Measurements from ENCODE around the gene CDKL2.

Gene CDKL2

DNA sequence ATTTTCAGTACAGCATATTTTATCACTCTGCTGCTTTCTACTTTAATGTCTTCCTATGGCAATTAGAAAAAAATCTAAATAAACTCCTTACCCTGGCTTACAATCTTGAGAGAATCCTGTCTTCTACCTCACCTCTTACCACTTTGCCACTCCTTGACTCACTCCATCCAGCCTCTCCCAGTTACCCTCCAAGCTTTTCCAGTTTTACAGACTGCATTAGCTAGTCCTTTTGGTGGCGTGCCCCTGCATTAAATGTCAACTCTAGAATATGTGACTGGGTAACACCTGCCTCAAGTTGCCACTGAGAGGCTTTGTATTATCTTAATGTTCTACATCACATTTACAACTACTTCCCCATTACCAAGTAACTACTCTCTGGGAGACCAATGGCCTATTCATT lies 7.5 kb upstream of the CDKL2 start:
- DNase-seq: no peak

GRCh38 chr4:75637176-75637575 lies 6.8 kb upstream of the CDKL2 start:
- peak in 1 of 3 experiments; percentile 7 for DNase-seq

- no peak for DNase-seq
Measured at GRCh38 chr4:75634951-75635350, 4.6 kb upstream of the CDKL2 start.

- DNase-seq: no peak
Measured at GRCh38 chr4:75634281-75634680, 4.0 kb upstream of the CDKL2 start.

DNA sequence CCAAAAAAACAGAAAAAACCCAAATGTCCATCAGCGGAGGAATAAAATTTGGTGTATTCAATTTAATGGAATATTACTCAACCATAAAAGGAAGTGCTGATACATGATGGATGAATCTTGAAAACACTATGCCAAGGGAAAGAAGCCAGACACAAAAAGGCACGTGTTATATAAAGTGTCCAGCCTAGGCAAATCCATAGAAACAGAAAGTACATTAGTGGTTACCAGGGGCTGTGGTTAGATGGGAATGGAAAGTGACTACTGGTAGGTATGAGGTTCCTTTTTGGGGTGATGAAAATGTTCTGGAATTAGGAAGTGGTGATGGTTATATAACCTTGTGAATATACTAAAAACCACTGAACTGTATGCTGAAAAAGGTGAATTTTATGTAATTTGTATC lies 3.5 kb upstream of the CDKL2 start:
- no peak for DNase-seq

DNA sequence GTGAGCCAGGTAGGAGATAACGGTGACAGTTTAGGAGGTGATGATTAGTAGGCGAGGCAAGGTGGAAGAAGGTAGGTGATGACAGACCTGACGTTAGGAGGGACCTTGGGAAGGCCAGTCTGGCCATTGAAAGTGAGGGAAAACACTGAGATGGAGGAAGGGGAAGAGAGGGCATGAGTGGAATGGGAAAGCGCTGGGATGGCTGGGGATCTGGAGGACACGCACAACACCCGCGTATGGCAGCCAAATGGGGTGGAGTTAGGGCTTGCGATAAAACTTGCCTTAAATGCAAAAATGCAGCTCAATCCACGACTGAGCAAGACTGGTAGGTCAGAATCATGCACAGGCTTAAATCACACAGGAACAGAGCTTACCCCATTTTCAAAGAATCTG lies 605 bp upstream of the CDKL2 start:
- no peak for DNase-seq

DNA sequence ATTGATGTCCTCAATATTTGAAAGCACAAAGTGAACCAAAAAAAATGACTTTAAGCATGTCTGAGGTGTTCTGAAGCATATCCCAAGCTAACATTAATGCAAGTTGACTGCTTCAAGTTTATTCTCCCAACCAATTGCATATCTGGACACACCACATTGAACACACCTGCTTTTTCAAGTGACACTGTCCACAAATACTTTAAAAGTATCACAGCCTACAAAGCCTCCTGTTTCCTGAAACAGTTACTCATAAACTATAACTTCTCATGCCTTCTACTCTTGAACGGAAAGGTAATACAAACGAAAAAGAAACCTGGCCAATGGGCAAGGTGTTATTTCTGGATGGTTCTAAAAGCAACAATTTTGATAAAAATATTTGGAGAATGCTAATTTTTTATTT lies 1.1 kb downstream of the CDKL2 start:
- peak in 2 of 3 experiments; percentile 22 to 23 for DNase-seq

DNA sequence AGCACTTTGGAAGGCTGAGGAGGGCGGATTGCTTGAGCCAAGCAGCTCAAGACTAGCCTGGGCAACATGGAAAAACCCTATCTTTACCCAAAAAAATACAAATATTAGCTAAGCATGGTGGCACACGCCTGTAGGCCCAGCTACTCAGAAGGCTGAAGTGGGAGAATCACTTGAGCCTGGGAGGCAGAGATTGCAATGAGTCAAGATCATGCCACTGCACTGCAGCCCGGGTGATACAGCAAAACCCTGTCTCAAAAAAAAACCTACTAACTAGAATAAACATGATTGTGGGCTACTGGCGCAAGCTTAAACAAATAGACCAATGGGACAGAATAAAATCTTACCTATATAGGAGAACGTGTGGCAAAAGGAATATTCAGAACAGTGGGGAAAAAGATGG lies 7.3 kb downstream of the CDKL2 start:
- DNase-seq: no peak

- DNase-seq: no peak
Measured at GRCh38 chr4:75621715-75622114, 8.6 kb downstream of the CDKL2 start.

- DNase-seq: no peak
Measured at GRCh38 chr4:75612306-75612705, 18.0 kb downstream of the CDKL2 start.

GRCh38 chr4:75605928-75606327 lies 24.4 kb downstream of the CDKL2 start:
- DNase-seq: no peak

- no peak for DNase-seq
Measured at GRCh38 chr4:75599647-75600046, 30.7 kb downstream of the CDKL2 start.

DNA sequence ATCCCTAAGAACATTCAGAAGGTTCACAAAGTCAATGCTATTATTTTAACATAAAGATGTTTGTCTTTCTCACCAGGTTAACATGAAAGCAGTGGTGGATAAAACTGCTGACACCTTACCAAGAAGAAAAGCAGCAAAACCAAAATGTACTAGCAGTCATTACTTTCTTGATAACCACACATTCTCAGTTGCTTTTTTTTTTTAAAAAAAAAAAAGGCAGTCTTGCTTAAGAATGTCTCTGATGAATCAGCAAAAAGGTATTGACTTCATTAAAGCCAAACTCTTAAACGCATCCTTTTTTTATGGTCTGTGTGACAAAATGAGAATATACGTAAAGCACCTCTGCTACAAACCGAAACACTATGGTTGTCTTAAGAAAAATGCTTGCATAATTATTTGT lies 31.9 kb downstream of the CDKL2 start:
- no peak for DNase-seq

DNA sequence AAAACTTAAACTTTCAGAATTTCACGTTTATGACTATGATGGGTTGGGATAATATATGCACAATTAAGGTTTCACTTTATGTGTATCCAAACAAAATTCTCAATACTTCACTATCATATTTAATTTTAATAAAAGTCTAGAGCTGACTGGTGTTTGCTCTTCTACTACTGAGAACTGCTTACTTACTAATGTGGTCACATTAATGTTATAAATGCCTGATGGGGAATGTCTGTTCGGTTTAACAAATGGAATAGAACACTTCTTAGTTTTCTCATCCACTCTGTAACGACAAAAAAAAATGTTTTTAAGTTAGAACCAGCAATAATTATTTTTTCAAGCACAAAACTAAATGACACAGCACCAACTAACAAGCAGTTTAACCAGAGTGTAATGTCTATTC lies 34.3 kb downstream of the CDKL2 start:
- no peak for DNase-seq

DNA sequence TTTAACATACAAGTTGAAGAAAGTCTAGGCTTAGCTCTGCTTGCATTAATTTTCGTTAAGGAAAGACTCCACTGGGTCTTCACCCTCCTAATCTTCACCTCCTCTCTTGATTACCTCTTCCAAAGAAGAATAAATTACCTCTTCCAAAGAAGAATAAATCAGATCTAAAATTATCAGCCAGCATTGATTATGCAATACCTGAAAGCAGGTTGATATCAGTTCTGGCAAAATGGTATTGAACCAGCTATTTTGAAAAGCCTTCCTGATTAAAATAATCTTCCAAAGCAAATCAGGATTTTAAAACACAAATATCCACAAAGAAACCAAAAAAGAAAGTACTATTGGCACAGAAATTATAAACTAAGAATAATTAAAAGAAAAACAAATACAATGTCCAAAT lies 36.9 kb downstream of the CDKL2 start:
- DNase-seq: no peak

DNA sequence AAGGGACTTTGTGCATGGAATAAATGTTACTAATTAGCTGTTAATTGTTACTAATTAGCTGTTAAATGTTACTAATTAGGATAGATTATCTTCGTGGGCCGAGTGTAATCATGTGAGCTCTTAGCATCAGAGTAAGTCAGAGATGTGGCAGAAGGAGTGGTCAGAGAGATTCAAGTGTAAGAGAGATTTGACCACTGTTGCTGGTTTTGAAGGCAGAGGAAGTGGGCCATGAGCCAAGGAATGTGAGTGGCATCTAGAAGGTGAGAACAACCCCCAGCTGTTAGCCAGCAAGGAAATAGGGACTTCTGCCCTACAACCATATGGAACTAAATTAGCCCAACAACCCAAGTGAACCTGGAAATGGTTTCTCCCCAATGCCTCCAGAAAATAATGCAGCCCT lies 46.3 kb downstream of the CDKL2 start:
- DNase-seq: no peak

DNA sequence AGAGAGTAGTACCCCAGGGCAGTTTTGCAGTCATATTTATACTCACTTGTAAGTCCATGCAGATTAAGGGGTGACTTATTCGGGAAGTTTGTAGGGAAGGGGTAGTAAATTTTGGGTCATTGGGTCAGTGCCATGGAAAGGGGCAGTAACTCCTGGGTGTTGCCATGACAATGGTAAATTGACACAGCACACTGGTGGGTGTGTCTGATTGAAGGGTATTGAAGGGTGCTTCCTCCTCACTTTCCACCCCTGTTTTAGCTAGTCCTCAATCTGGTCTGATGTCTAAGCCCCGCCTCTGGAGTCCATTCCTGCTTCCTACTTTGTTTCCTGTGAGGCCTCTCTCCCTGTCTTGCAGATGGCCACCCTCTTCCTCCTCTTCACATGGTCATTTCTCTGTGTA lies 62.6 kb downstream of the CDKL2 start:
- DNase-seq: no peak

DNA sequence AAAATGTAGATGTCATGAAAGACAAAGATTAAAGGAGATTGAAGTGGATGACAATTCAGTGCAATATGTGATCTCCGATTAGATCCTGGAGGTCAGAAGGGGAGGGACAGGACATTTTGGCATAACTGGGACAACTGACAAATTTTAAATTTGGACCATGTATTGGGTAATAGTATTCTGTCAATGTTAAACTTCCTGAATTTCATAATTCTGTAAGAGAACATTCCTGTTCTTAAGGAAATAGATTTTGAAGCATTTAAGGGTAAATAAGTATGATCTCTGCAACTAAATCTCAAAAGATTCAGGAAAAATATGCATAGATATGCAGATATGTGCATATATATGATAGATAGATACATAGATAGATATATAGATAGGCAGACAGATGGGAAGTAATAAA lies 63.4 kb downstream of the CDKL2 start:
- no peak for DNase-seq

DNA sequence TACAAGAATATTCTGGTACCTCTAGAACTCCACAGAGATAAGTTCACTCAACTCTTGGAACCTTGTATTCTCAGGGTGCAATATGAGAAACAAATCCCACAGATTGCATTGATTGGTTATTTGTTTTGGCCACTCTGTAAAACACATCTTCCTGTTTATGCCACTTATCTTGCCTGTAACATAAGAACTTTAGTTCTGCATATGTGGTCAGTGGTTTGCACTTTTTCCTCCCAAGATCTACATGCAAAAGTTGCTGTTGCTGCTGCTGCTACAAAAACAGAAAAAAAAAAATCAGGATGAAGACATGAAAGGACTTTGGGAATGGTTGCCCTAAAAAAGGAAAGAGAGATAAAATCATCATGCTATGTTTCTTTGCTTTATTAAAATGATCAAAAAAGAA lies 64.8 kb downstream of the CDKL2 start:
- DNase-seq: no peak

GRCh38 chr4:75564023-75564422 lies 66.3 kb downstream of the CDKL2 start:
- DNase-seq: no peak

DNA sequence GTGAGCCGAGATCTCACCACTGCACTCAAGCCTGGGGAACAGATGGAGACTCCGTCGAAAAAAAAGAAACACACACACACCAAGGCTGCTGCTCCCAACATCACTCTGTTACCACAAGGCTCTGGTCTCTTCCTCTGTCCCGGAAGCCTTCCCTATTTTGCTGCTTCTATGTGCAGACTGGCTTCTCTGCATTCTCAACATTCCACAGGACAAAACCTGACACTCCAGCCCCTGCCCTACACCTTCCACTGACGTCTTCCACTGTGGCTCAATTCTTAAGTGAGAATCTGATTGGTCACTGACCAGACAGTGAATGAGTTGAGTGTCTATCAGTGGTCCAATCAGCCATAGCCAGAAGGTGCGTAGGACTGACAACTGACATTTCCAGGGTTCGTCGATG lies 68.5 kb downstream of the CDKL2 start:
- DNase-seq: no peak

GRCh38 chr4:75557696-75558095 lies 72.6 kb downstream of the CDKL2 start:
- DNase-seq: peak in 1 of 3 experiments; percentile 22

DNA sequence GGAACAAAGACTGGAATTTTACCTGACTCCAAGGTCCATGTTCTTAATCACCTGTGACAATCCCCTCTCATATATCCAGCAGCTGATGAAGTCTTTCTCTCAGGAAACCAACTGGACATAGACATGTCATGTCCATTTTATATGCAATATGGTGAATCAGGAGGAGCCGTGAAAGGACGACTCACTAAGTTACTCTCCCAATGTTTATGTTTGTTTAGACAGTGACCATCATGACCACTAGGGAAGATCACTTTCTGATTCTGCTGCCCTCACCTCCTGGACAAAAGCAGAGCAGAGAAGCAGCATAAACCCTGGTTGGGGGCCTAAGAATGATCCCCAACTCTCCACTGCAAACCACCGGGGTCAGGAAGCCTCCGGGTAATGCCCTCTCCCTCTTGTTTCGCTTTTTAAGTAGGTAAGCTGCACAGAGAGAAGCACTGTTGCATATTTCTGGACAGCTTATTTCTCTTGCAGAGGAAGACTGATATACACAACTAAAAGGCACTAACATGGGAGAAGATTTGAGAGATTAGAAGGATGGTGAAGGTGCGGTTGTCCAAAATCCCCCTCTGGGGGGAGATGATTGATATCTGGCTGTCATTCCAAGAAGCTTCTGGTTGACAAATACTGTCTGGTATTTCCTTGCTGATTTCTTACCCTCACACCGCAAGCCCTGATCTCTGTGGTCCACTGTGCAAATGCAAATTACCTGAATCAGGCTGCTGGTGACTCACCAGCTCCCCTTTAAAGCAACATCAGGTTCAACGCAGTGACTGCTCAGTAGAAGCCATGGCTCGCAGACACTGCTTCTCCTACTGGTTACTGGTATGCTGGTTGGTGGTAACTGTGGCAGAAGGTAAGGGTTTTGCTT lies 74.8 kb downstream of the CDKL2 start, which contains the start of gene ODAPH:
ODAPH (plus strand) TSS at position 773 of the 871 bp plus-strand sequence; CDS start at position 790, 17 bp downstream.
- no peak for DNase-seq

- DNase-seq: no peak
Measured at GRCh38 chr4:75552452-75552851, 77.9 kb downstream of the CDKL2 start.

DNA sequence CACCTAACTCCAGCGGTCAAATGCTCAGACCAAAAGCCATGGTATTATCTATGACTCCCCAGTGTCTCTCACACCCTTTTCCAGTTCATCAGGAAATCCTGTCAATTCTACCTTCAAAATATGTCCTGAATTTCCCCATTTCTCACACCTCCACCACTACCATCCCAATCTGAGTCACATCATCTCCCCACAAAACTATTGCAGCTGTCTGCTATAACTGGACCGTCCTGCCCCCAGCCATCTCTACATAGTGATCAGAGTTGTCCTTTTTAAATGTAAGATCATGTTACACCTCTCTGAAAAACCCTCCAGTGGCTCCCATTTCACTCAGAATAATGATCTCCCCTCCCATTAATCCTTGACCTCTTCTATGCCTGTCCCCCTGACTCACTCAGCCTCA lies 81.3 kb downstream of the CDKL2 start:
- DNase-seq: no peak

All from NCI-H1417 (cell line).